DND-41 (cell line): ENCODE data around the gene ADAMTSL2.

Experiments used
- ATAC-seq: fragments of 200-7000 bp; cut with Tn5 transposase; 3 replicates; pipeline ENCODE4 v1.9.1; 2021; ENCODE audit warnings: low read depth; ENCODE audit not compliant: insufficient read depth
- DNase-seq: peaks from one replicate; pipeline ENCODE4 v3.0.0-alpha.2; 2020
- H2AFZ ChIP-seq: 2 replicates; pipeline ENCODE4 v1.6.0; 2012; ENCODE audit warnings: low read depth, low read length
- H3K27ac ChIP-seq: 2 replicates; pipeline ENCODE4 v1.5.1; 2012; ENCODE audit warnings: low read length, inconsistent platforms
- H3K27me3 ChIP-seq: fragments of 200-600 bp; sonication (generic); 2 replicates; pipeline ENCODE4 v1.6.0; 2012; ENCODE audit warnings: low read length, mild to moderate bottlenecking, inconsistent platforms; ENCODE audit not compliant: insufficient read depth, poor library complexity
- H3K36me3 ChIP-seq: 2 replicates; pipeline ENCODE4 v1.5.1; 2012; ENCODE audit warnings: low read length, inconsistent platforms; ENCODE audit not compliant: insufficient read depth
- H3K4me1 ChIP-seq: 2 replicates; pipeline ENCODE4 v1.5.1; 2012; ENCODE audit warnings: mild to moderate bottlenecking, low read length; ENCODE audit not compliant: insufficient read depth
- H3K4me2 ChIP-seq: 2 replicates; pipeline ENCODE4 v1.6.0; 2012; ENCODE audit warnings: mild to moderate bottlenecking, moderate library complexity, low read length, inconsistent platforms; ENCODE audit not compliant: insufficient read depth
- H3K4me3 ChIP-seq, 2 experiments: fragments of 200-600 bp in 1 of 2; shearing (Covaris generic) in 1 of 2; 2 replicates each; pipeline ENCODE4 v1.5.1; 2012 to 2016; ENCODE audit warnings: inconsistent platforms in 2 of 2, low read length in 2 of 2, mild to moderate bottlenecking in 2 of 2, low read depth in 1 of 2, moderate library complexity in 1 of 2
- H3K79me2 ChIP-seq: 2 replicates; pipeline ENCODE4 v1.6.0; 2012; ENCODE audit warnings: low read length, inconsistent platforms; ENCODE audit not compliant: insufficient read depth
- H3K9ac ChIP-seq: 2 replicates; pipeline ENCODE4 v1.6.0; 2012; ENCODE audit warnings: low read depth, mild to moderate bottlenecking, inconsistent platforms, low read length, moderate library complexity
- H3K9me3 ChIP-seq: 2 replicates; pipeline ENCODE4 v1.5.1; 2012; ENCODE audit warnings: low read length, moderate library complexity, mild to moderate bottlenecking, inconsistent platforms; ENCODE audit not compliant: insufficient read depth, severe bottlenecking
- H4K20me1 ChIP-seq: 2 replicates; pipeline ENCODE4 v1.6.0; 2012; ENCODE audit warnings: low read length; ENCODE audit not compliant: insufficient read depth
- EZH2 ChIP-seq: IDR thresholded peaks from 3 replicates; pipeline ENCODE4 v1.6.1; 2012; ENCODE audit warnings: borderline replicate concordance, low read depth, mild to moderate bottlenecking, moderate library complexity, low read length, inconsistent platforms; ENCODE audit not compliant: severe bottlenecking
- TF ChIP-seq, protein P1 (sequence below): IDR thresholded peaks from 2 replicates; pipeline ENCODE4 v1.5.1; 2012; ENCODE audit warnings: borderline replicate concordance, low read length, moderate library complexity, mild to moderate bottlenecking; ENCODE audit not compliant: poor library complexity, severe bottlenecking; ENCODE audit errors: extremely low read depth

ADAMTSL2 gene

DNA sequence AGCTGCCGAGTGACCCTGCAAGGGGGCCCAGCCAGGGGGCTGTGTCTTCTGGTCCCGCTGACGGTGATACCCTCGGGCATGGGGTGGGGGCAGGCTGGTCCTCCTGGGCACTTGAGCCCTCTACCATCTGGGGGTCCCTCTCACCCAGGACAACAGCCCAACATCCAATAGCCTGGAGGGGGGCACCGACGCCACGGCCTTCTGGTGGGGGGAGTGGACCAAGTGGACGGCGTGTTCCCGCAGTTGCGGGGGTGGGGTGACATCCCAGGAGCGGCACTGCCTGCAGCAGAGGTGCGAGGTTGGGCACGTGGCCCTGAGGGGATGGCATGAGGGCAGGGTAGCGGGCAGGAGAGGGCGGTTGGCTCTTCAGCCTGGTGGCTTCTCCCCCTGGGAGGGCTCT lies 2.8 kb downstream of the ADAMTSL2 start:
- no peak overlapping the region for H3K4me3 ChIP-seq
- H3K27me3 ChIP-seq, result peaks cover 25% of the 10 kb centered on the region
- no peaks in the 10 kb centered on the region for H3K36me3 ChIP-seq
- H3K79me2 ChIP-seq, result no peaks in the 10 kb centered on the region
- H2AFZ ChIP-seq, result no peak overlapping the region
- 0 out of 2 replicates have a peak, but pooled peaks cover 6% of the 10 kb centered on the region for H3K4me1 ChIP-seq
- TF ChIP-seq EZH2, result no peak
- TF ChIP-seq, protein P1, sequence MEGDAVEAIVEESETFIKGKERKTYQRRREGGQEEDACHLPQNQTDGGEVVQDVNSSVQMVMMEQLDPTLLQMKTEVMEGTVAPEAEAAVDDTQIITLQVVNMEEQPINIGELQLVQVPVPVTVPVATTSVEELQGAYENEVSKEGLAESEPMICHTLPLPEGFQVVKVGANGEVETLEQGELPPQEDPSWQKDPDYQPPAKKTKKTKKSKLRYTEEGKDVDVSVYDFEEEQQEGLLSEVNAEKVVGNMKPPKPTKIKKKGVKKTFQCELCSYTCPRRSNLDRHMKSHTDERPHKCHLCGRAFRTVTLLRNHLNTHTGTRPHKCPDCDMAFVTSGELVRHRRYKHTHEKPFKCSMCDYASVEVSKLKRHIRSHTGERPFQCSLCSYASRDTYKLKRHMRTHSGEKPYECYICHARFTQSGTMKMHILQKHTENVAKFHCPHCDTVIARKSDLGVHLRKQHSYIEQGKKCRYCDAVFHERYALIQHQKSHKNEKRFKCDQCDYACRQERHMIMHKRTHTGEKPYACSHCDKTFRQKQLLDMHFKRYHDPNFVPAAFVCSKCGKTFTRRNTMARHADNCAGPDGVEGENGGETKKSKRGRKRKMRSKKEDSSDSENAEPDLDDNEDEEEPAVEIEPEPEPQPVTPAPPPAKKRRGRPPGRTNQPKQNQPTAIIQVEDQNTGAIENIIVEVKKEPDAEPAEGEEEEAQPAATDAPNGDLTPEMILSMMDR, result no peak
- no peaks in the 10 kb centered on the region for H3K9me3 ChIP-seq
- no peak overlapping the region for H3K4me2 ChIP-seq
- no peak overlapping the region for H3K9ac ChIP-seq
- H3K27ac ChIP-seq, result no peak overlapping the region
- peaks cover 9% of the 10 kb centered on the region; the same call in 1 of the 2 replicates for H4K20me1 ChIP-seq
- DNase-seq (no peak), ATAC-seq (no peak)

DNA sequence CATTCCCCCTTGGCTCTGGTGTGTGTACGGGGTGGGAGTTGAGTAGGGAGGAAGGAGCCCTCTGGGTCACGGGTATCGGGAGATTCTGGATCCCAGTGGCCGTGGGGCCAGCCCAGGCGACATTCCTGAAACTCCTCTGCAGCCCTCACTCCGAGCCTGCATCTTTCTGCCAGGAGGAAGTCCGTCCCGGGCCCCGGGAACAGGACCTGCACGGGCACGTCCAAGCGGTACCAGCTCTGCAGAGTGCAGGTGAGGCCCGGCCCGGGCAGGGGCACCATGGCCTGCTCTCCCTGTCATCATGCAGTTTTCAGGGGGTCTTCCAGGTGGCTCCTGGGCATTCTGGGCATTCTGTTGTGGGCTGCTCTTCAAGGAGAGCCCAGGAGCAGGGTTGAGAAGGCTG lies 3.7 kb downstream of the ADAMTSL2 start:
- Histone ChIP-seq H3K27me3 (peaks cover 21% of the 10 kb centered on the region), H3K9ac (no peak overlapping the region), H2AFZ (no peak overlapping the region), H3K4me1 (0 out of 2 replicates have a peak, but pooled peaks cover 6% of the 10 kb centered on the region), H3K4me3 (no peak overlapping the region), H3K36me3 (no peaks in the 10 kb centered on the region), H3K27ac (no peak overlapping the region), H3K9me3 (no peaks in the 10 kb centered on the region), H3K79me2 (no peaks in the 10 kb centered on the region), H3K4me2 (no peak overlapping the region), H4K20me1 (peaks cover 9% of the 10 kb centered on the region; the same call in 1 of the 2 replicates)
- ATAC-seq (no peak), DNase-seq (no peak)
- TF ChIP-seq EZH2, result no peak
- TF ChIP-seq, protein P1, result no peak

DNA sequence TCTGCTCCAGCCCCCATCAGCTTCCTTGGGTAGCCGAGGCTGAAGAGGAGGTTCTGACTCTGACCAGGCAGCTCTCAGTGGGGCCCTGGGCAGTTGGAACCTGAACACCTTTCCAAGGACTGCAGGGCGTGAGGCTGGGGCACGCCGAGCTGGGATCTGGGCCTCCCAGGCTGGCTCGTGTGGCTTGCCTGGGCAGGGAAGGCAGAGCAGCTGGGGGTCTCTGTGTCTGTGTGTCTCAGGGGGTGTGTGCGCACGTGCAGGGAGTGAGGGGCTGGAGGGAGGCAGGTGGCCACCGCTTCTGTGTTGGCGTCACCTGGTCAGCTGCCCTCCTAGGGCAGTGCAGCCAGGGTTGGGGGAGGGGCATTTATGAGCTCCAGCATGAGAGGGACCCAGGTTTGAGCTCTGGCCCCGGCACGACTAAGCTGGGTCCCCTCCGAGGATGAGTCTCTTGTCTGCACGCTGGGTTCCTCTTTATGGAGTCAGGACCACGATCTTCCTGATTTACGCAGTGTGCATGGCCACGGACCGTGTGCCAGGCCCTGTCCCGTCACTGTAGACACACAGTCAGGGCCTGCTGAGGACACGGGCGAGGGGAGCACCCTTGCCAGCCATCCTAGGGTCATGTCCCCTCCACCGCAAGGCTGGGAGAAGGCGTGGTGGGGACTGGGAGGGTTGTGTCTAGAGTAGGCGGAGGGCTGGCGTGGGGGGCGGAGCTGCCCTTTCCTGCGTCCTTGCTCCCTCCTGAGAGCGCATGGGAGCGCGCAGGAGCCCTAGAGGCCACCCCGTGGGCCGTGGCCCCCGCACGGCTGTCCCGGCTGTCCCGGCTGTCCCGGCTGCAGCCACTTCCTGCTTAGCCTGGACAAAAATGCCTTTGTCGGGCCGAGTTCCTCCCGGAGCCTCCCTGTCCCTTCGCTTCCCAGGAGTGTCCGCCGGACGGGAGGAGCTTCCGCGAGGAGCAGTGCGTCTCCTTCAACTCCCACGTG lies 4.6 kb downstream of the ADAMTSL2 start:
- no peak overlapping the region for H3K4me2 ChIP-seq
- H3K27ac ChIP-seq, result no peak overlapping the region
- H4K20me1 ChIP-seq, result peaks cover 9% of the 10 kb centered on the region; the same call in 1 of the 2 replicates
- H3K27me3 ChIP-seq, result peaks cover 11% of the 10 kb centered on the region
- no peak overlapping the region for H2AFZ ChIP-seq
- no peaks in the 10 kb centered on the region for H3K36me3 ChIP-seq
- no peak overlapping the region for H3K9ac ChIP-seq
- H3K79me2 ChIP-seq, result no peaks in the 10 kb centered on the region
- H3K4me1 ChIP-seq, result 0 out of 2 replicates have a peak, but pooled peaks cover 2% of the 10 kb centered on the region
- ATAC-seq, result no peak
- no peak for DNase-seq
- no peak overlapping the region for H3K4me3 ChIP-seq
- TF ChIP-seq EZH2, result no peak
- TF ChIP-seq, protein P1, result no peak
- H3K9me3 ChIP-seq, result no peaks in the 10 kb centered on the region
